IPS-18c (cell line): ENCODE results near the gene MZB1.
"Not testable (repeated sequence)": the region's sequence is repeated elsewhere in the genome, so short reads cannot be mapped to it uniquely, and the experiment has no call there.

ENCODE experiments used
- H3K4me3 ChIP-seq: 2 replicates; pipeline ENCODE4 v1.7.0; 2013; ENCODE audit warnings: low read depth, mild to moderate bottlenecking, low read length, moderate library complexity; ENCODE audit not compliant: insufficient read depth
- H3K9me3 ChIP-seq: one replicate; pipeline ENCODE4 v1.6.1; 2013; ENCODE audit warnings: mild to moderate bottlenecking, low read length, moderate library complexity; ENCODE audit not compliant: control insufficient read depth, insufficient read depth

MZB1 gene

GRCh38 chr5:139414581-139415130 lies 24.9 kb upstream of the MZB1 start:
- H3K9me3 ChIP-seq, result no peaks in the 10 kb centered on the region
- H3K4me3 ChIP-seq, result no peak overlapping the region

GRCh38 chr5:139413963-139414362 lies 24.2 kb upstream of the MZB1 start:
- Histone ChIP-seq H3K4me3 (no peak overlapping the region), H3K9me3 (no peaks in the 10 kb centered on the region)

GRCh38 chr5:139413153-139413552 lies 23.4 kb upstream of the MZB1 start:
- H3K4me3 ChIP-seq, result no peak overlapping the region

GRCh38 chr5:139410993-139411828 lies 21.5 kb upstream of the MZB1 start:
- H3K4me3 ChIP-seq, result no peak overlapping the region
- no peaks in the 10 kb centered on the region for H3K9me3 ChIP-seq

More at GRCh38 chr5:139413153-139413552, 23.4 kb upstream of the MZB1 start:
- H3K9me3 ChIP-seq, result no peaks in the 10 kb centered on the region

GRCh38 chr5:139410121-139410992 lies 20.6 kb upstream of the MZB1 start:
- H3K9me3 ChIP-seq, result no peaks in the 10 kb centered on the region
- H3K4me3 ChIP-seq, result no peak overlapping the region

- not testable (repeated sequence) for H3K4me3 ChIP-seq, H3K9me3 ChIP-seq
Measured at GRCh38 chr5:139409116-139409515, 19.4 kb upstream of the MZB1 start.

GRCh38 chr5:139408191-139408590 lies 18.5 kb upstream of the MZB1 start:
- no peak overlapping the region for H3K4me3 ChIP-seq
- no peaks in the 10 kb centered on the region for H3K9me3 ChIP-seq

GRCh38 chr5:139407517-139407916 lies 17.8 kb upstream of the MZB1 start:
- no peaks in the 10 kb centered on the region for H3K9me3 ChIP-seq
- H3K4me3 ChIP-seq, result no peak overlapping the region

GRCh38 chr5:139406963-139407362 lies 17.2 kb upstream of the MZB1 start:
- H3K4me3 ChIP-seq, result no peak overlapping the region
- no peaks in the 10 kb centered on the region for H3K9me3 ChIP-seq

- peak overlapping the region; percentile 91 for H3K4me3 ChIP-seq
- H3K9me3 ChIP-seq, result no peaks in the 10 kb centered on the region
Measured at GRCh38 chr5:139404484-139404840, 14.7 kb upstream of the MZB1 start.

- Histone ChIP-seq H3K9me3 (no peaks in the 10 kb centered on the region), H3K4me3 (peak within 1 kb of the TSS; percentile 91)
Measured at GRCh38 chr5:139403787-139404483, 14.2 kb upstream of the MZB1 start, which contains the start of gene SPATA24. Gene SPATA24, minus strand, starts transcription at chr5:139404089. Its CDS starts 29 bp downstream, at chr5:139404060.

- Histone ChIP-seq H3K4me3 (peak overlapping the region; percentile 91; the same call in 1 of the 2 replicates), H3K9me3 (no peaks in the 10 kb centered on the region)
Measured at GRCh38 chr5:139403418-139403786, 13.7 kb upstream of the MZB1 start.

- Histone ChIP-seq H3K4me3 (no peak overlapping the region), H3K9me3 (no peaks in the 10 kb centered on the region)
Measured at GRCh38 chr5:139402561-139403158, 12.9 kb upstream of the MZB1 start.

GRCh38 chr5:139401546-139401945 lies 11.8 kb upstream of the MZB1 start:
- Histone ChIP-seq H3K9me3 (no peaks in the 10 kb centered on the region), H3K4me3 (no peak overlapping the region)

- Histone ChIP-seq H3K9me3 (no peaks in the 10 kb centered on the region), H3K4me3 (no peak overlapping the region)
Measured at GRCh38 chr5:139399501-139400121, 9.9 kb upstream of the MZB1 start.

- Histone ChIP-seq H3K9me3 (no peaks in the 10 kb centered on the region), H3K4me3 (no peak overlapping the region)
Measured at GRCh38 chr5:139397921-139398320, 8.2 kb upstream of the MZB1 start.
